Activated CD8-positive, alpha-beta T cell treated with anti-CD3 and anti-CD28 coated beads, Interleukin-2, amount 10 ng/mL, durations not matched to agents 7 days and 5 days (primary cell): ENCODE measurements around the gene ACP5. TPM values are rescaled to one million over a fixed set of nuclear protein-coding genes. Genes with fewer than 3 reads are reported as not detected.

Experiments
- ATAC-seq: fragments of 150-1000 bp; cut with Tn5 transposase; one replicate; pipeline ENCODE4 v1.10.0; 2021; ENCODE audit warnings: moderate library complexity
- CTCF ChIA-PET: fragments of 350-600 bp; sonication (Branson Sonifier 250); formaldehyde crosslinking; loops from one replicate; lab custom pipeline; 2021; ENCODE audit warnings: antibody characterized with exemption; lab: Charles Lee
- POLR2A ChIA-PET: fragments of 350-600 bp; sonication (Branson Sonifier 250); formaldehyde crosslinking; loops from one replicate; lab custom pipeline; 2021; ENCODE audit warnings: antibody characterized with exemption; lab: Charles Lee
- DNase-seq: peaks from one replicate; pipeline ENCODE4 v3.0.0-alpha.2; 2020
- H3K27ac Mint-ChIP-seq: one replicate; pipeline ENCODE4 v1.8.0; 2021; ENCODE audit warnings: mild to moderate bottlenecking, mixed read lengths
- H3K27me3 Mint-ChIP-seq: one replicate; pipeline ENCODE4 v1.8.0; 2021; ENCODE audit warnings: low read depth, mixed read lengths
- H3K36me3 Mint-ChIP-seq: one replicate; pipeline ENCODE4 v1.8.0; 2021; ENCODE audit warnings: low read depth, mixed read lengths
- H3K4me1 Mint-ChIP-seq: one replicate; pipeline ENCODE4 v1.8.0; 2021; ENCODE audit warnings: low read depth, mixed read lengths
- H3K4me3 Mint-ChIP-seq: one replicate; pipeline ENCODE4 v1.8.0; 2021; ENCODE audit warnings: mild to moderate bottlenecking, mixed read lengths
- H3K9me3 Mint-ChIP-seq: one replicate; pipeline ENCODE4 v1.8.0; 2022; ENCODE audit warnings: mixed read lengths; ENCODE audit not compliant: insufficient read depth
- total RNA-seq, 2 experiments: library from RNA; stranded (reverse); gene quantifications; one replicate each; pipeline ENCODE4 v1.2.3, GENCODE V29; 2021

ACP5 gene
- total RNA-seq, 2 experiments from 2014 or later = 9.8 to 9.9 TPM

DNA sequence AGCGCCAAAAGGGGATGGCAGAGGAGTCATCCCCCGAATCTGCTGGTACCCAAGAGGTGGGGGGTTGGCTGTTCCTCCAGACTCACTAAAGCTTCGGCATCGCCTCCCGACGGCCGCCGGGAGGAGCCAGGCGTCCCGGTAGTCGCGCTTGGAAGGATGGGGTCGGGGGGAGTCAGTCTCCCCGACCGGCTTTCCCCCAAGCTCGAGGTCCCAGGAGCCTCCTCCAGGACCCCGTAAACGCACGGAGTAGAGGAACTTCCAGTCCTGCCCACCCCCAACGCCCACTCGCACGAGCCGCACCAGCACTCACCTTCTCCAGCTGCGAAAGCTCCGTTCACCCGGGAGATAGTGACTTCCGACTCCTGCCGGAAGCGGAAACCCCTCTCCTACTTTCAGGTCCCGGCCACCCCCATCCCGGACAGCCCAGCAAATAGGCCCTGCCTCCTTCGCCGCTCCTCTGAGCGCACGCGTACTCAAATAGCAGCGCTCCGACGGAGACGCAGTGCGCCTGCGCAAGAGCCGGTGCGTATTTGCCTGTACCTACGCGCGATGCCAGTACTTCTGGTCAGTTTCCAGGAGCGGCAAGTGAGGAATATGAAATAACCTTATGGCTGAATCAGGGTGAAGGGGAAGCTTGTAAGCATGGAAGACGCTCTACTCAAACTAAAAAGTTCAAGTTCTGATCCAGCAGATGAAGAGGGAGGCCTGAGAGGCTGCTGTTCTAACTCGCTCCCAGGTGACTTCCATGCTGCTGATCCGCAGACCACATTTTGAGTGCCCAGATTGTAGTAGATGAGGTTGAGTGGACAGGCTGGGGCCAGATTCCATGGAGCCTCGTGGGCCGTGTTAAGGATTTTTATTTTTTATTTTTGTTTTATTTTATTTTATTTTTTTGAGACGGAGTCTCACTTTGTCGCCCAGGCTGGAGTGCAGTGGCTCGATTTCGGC, 18.3 kb downstream of the ACP5 start, which contains the start of gene ELOF1:
TSS of gene ELOF1 (minus strand) at position 350 of the 948 bp plus-strand sequence. CDS start 4,883 bp downstream, outside the sequence.
- Mint-ChIP-seq H3K36me3 (peaks cover 22% of the 10 kb centered on the region), H3K4me1 (peaks cover 45% of the 10 kb centered on the region), H3K27me3 (no peaks in the 10 kb centered on the region), H3K27ac (peak within 1 kb of the TSS; percentile 85), H3K9me3 (no peaks in the 10 kb centered on the region), H3K4me3 (peak within 1 kb of the TSS; percentile 98)
- DNase-seq (peak; percentile 98), ATAC-seq (peak; percentile 96)
- POLR2A ChIA-PET = interaction anchor here (0.6 to 3.6 kb wide), 5 partner anchors 17 to 1234 kb away, joined by 3 to 15 read pairs (median 3); partner anchors contain the start of gene ECSIT
- CTCF ChIA-PET = interaction anchor here (0.8 to 7.4 kb wide), 11 partner anchors 9 to 238 kb away, joined by 3 to 187 read pairs (median 6); partner anchors contain the start of genes ACP5, ECSIT and SWSAP1

DNA sequence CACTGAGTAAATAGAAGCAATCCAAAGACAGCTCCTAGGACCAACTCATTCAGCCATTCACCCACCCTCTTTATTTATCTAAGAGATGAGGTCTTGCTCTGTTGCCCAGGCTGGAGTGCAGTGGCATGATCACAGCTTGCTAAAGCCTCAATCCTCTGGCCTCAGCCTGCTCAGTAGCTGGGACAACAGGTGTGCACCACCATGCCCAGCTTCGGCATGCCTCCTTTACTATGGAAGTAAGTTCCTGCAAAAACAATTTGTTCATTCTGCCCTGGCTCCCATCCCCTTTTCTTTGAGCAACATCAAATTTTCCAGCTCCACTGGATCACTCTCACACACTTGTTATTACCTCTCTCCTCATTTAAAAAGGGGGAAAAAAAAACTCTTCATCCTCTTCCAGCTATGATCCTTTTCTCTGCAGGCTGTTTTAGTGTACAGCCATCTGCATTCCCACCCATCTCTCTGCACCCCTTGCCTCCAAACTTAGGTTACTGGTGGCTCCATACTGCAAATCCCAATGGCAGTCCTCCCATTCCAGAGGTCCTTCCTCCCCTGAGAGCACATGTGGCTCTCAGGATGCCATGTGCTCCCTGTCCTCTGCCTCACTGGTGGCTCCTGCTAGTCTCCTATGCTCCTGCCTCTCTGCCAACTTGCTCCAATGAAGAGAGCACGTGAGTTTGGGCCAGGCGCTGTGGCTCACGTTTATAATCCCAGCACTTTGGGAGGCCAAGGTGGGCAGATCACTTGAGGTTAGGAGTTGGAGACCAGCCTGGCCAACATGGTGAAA, 20.6 kb downstream of the ACP5 start:
- ChIA-PET CTCF (interaction anchor here (4.8 kb wide), 1 partner anchor 21 kb away, joined by 23 read pairs; no protein-coding TSS in a partner anchor), POLR2A (no interaction called here)
- Mint-ChIP-seq H3K4me1 (peaks cover 48% of the 10 kb centered on the region), H3K9me3 (no peaks in the 10 kb centered on the region), H3K27me3 (no peaks in the 10 kb centered on the region), H3K4me3 (peak overlapping the region; percentile 42), H3K36me3 (peaks cover 36% of the 10 kb centered on the region), H3K27ac (no peak overlapping the region)
- ATAC-seq (no peak), DNase-seq (no peak)

DNA sequence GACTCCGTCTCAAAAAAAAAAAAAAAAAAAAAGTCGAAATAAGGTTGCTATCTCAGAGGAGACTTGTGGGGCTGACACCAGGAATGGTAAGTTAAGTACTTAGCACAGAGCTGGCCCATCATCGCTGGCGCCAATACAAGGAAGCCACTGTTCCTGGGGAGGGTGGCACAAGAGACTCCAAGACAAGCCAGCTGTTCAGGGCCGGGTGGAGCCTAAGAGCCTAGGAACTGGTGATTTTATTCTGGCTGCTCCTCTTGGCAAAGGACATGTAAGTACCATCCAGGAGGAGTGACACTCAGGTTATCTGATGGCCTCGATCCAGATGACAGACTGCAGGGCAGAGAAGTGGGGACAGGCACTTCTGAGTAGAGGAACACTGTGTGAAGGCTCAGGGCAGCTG, 22.2 kb downstream of the ACP5 start:
- no peaks in the 10 kb centered on the region for H3K27me3 Mint-ChIP-seq
- DNase-seq (no peak), ATAC-seq (no peak)
- no peak overlapping the region for H3K27ac Mint-ChIP-seq
- no peaks in the 10 kb centered on the region for H3K9me3 Mint-ChIP-seq
- H3K4me1 Mint-ChIP-seq = peaks cover 40% of the 10 kb centered on the region
- H3K36me3 Mint-ChIP-seq = peaks cover 36% of the 10 kb centered on the region
- ChIA-PET CTCF (interaction anchor here (1.5 to 1.6 kb wide), 2 partner anchors 31 to 38 kb away, joined by 3 to 4 read pairs; no protein-coding TSS in a partner anchor), POLR2A (no interaction called here)
- H3K4me3 Mint-ChIP-seq = no peak overlapping the region

DNA sequence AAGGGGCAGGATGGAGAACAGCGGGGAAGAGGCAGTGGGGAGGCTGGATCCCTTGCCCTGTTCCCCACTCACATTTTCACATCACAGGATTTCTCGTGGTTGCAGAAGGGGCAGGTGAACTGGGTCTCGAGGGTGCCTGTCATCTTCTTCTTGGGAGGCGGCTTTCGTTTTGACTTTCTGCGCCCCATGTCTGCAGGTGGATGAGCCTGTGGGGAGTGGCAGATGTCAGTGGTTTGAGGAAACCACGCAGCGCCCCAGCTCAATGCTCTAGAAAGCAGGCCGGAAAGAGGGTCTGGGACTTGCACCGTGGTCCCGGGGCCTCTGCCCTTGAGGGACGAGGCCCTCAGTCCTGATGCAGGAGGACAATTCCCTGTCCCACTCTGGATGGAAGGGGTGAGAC, 23.3 kb downstream of the ACP5 start:
- H3K9me3 Mint-ChIP-seq = no peaks in the 10 kb centered on the region
- POLR2A ChIA-PET = no interaction called here
- peak overlapping the region; percentile 62 for H3K27ac Mint-ChIP-seq
- no peak overlapping the region for H3K4me3 Mint-ChIP-seq
- H3K4me1 Mint-ChIP-seq = peaks cover 36% of the 10 kb centered on the region
- H3K27me3 Mint-ChIP-seq = no peaks in the 10 kb centered on the region
- ATAC-seq (no peak), DNase-seq (peak; percentile 53)
- H3K36me3 Mint-ChIP-seq = peaks cover 34% of the 10 kb centered on the region
- CTCF ChIA-PET = interaction anchor here (1.5 to 1.6 kb wide), 2 partner anchors 32 to 39 kb away, joined by 3 to 4 read pairs; no protein-coding TSS in a partner anchor

DNA sequence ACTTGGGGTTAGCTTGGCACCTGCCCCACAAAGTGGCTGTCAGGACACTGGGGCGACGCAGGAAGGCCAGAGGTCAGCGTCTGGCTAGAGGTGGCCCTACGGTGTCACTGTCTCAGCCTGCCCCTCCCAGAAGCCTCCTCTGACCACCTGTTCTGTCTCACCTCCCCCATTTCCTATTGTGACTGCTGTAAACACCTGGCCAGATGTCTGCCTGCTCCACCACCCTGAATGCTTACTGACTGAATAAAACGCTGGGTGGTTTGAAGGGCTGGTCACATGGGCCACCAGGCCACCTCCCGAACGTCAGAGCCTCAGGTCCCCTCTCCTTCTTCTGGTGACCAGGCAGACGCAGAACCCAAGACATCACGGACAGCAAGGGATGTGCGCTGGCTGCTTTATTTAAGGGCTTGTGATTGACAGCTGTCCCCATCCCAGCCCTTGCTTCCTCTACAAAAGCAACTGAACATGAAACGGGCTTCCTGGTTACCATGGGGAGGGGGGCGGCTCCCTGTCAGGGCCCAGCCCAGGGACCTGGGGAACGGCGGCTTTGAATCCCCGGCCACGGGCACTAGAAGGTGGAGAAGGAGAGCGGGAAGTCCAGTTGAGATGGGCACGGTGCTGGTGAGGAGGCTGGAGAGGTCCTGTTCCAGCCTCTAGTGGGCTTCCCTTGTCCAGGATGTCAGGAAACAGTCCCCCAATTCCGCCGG, 24.6 kb downstream of the ACP5 start:
- Mint-ChIP-seq H3K4me1 (peaks cover 30% of the 10 kb centered on the region), H3K9me3 (no peaks in the 10 kb centered on the region), H3K27me3 (no peaks in the 10 kb centered on the region), H3K36me3 (peaks cover 28% of the 10 kb centered on the region), H3K4me3 (no peak overlapping the region), H3K27ac (no peak overlapping the region)
- no peak for DNase-seq
- POLR2A ChIA-PET = no interaction called here
- no peak for ATAC-seq
- CTCF ChIA-PET = interaction anchor here (1.1 to 1.3 kb wide), 2 partner anchors 10 to 16 kb away, joined by 3 to 5 read pairs; no protein-coding TSS in a partner anchor

DNA sequence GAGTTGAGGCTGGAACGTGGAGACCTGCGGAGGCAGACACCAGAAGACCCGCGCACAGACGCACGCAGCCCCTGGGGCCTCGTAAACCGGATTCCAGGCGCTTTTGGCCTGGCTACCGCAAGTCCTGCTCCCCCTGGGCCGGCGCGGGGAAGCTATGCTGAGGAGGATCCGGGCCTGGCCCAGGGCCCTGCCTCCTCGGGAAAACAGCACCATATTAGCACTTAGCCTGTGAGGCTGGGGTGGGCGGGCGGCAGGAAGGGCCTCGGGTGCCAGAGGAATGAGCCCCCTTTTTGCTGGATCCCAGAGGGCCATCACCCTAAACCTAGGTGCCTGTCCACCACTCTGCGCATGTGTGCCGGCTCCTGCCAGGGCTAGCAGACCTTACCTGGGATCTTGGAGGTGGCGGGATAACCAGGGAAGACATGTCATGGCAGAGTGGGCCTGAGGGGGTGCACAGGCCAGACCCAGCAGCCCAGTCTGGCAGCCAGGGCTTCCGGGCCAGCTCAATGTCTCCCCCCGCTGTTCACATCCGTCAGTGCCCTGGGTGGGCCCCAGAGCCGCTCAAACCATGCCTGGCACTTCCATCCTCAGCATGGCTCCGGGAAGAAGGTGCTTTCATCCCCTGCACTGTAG, 25.7 kb downstream of the ACP5 start:
- H3K36me3 Mint-ChIP-seq = peaks cover 23% of the 10 kb centered on the region
- DNase-seq (no peak), ATAC-seq (peak; percentile 52)

DNA sequence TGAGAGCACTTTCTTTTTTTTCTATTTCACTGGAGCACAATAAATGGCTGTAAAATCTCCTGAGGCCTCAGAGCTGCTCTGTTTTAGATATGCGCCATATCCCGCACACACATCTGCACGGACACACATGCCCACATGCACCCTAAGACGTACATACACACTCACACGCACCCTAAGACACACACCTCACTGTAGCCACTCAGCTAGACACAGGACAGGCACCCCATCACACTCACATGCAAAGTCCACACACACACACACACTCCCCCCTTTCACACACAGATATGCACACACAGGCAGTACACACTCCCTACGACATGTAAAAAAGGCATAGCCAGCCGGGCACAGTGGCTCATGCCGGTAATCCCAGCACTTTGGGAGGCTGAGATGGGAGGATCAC, 27.2 kb downstream of the ACP5 start:
- ATAC-seq (no peak), DNase-seq (no peak)
- Mint-ChIP-seq H3K36me3 (peaks cover 18% of the 10 kb centered on the region), H3K27ac (no peak overlapping the region), H3K4me3 (no peak overlapping the region), H3K4me1 (peaks cover 16% of the 10 kb centered on the region), H3K27me3 (no peaks in the 10 kb centered on the region), H3K9me3 (no peaks in the 10 kb centered on the region)
- POLR2A ChIA-PET = no interaction called here
- CTCF ChIA-PET = no interaction called here

More for the DNA sequence above, 25.7 kb downstream of the ACP5 start:
- CTCF ChIA-PET = interaction anchor here (1.1 to 1.3 kb wide), 2 partner anchors 9 to 15 kb away, joined by 3 to 5 read pairs; no protein-coding TSS in a partner anchor
- peaks cover 21% of the 10 kb centered on the region for H3K4me1 Mint-ChIP-seq
- H3K27ac Mint-ChIP-seq = no peak overlapping the region
- H3K27me3 Mint-ChIP-seq = no peaks in the 10 kb centered on the region
- H3K4me3 Mint-ChIP-seq = no peak overlapping the region
- POLR2A ChIA-PET = no interaction called here
- H3K9me3 Mint-ChIP-seq = no peaks in the 10 kb centered on the region

DNA sequence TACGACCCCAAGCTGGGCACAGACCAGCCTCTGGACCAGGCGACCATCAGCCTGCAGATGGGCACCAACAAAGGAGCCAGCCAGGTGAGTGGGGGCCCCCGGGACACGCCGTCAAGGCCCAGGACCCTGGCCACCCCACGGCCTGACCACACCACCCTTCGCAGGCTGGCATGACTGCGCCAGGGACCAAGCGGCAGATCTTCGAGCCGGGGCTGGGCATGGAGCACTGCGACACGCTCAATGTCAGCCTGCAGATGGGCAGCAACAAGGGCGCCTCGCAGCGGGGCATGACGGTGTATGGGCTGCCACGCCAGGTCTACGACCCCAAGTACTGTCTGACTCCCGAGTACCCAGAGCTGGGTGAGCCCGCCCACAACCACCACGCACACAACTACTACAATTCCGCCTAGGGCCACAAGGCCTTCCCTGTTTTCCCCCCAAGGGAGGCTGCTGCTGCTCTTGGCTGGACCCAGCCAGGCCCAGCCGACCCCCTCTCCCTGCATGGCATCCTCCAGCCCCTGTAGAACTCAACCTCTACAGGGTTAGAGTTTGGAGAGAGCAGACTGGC, 28.0 kb downstream of the ACP5 start:
- POLR2A ChIA-PET = no interaction called here
- peaks cover 15% of the 10 kb centered on the region for H3K4me1 Mint-ChIP-seq

DNA sequence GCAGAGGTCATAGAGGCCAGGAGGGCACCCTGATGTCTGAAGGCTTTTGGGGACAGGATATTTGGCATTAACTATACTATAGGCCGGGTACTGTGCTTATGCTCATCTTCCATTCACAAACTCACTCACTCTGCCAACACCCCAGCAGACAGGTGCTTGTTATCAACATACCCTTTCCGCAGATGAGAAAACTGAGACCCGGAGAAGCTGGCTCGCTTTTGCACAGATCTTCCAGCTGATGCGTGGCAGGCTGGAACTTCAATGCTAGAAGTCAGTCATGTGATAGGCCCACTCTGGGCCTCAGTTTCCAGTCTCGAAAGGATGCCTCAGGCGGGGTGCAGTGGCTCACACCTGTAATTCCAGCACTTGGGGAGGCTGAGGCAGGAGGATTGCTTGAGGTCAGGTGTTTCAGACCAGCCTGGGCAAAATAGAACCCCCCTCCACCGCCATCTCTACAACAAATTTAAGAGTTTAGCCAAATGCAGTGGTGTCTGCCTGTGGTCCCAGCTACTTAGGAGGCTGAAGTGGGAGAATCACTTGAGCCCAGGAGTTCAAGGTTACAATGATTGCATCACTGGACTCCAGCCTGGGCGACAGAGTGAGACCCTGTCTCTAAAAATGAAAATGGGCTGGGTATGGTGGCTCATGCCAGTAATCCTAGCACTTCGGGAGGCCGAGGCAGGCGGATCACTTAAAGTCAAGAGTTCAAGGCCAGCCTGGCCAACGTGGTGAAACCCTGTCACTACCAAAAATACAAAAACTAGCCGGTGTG, 29.3 kb downstream of the ACP5 start:
- ChIA-PET POLR2A (no interaction called here), CTCF (no interaction called here)
- Mint-ChIP-seq H3K36me3 (peaks cover 6% of the 10 kb centered on the region), H3K4me1 (peaks cover 3% of the 10 kb centered on the region), H3K27me3 (no peaks in the 10 kb centered on the region), H3K27ac (no peak overlapping the region), H3K4me3 (no peak overlapping the region), H3K9me3 (no peaks in the 10 kb centered on the region)
- ATAC-seq = no peak
- DNase-seq = no peak

More for the DNA sequence above, 28.0 kb downstream of the ACP5 start:
- CTCF ChIA-PET = no interaction called here
- no peaks in the 10 kb centered on the region for H3K27me3 Mint-ChIP-seq
- ATAC-seq = no peak
- no peak overlapping the region for H3K27ac Mint-ChIP-seq
- H3K4me3 Mint-ChIP-seq = no peak overlapping the region
- peaks cover 16% of the 10 kb centered on the region for H3K36me3 Mint-ChIP-seq
- H3K9me3 Mint-ChIP-seq = no peaks in the 10 kb centered on the region
- no peak for DNase-seq

DNA sequence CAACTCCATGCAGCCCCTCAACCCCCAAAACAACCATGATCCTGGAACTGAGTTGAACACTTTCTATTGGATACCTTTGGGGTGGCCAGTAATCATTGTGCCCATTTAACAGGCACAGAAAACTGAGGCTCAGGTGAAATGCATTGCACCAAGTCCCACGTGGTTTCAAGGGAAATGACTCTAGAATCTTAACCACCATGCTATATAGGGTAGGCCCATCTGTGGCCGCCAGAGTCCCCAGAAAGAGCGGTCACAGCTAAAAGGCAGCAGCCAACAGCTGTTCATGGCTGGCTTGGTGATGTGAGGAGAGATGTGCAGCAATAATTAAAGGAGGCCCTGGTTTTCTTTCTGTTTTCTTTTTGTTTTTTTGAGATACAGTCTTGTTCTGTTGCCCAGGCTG, 36.2 kb downstream of the ACP5 start:
- no peaks in the 10 kb centered on the region for H3K36me3 Mint-ChIP-seq
- H3K27ac Mint-ChIP-seq = no peak overlapping the region
- POLR2A ChIA-PET = no interaction called here
- no peak for ATAC-seq
- no peak for DNase-seq
- no peak overlapping the region for H3K4me3 Mint-ChIP-seq
- H3K4me1 Mint-ChIP-seq = peaks cover 3% of the 10 kb centered on the region
- peaks cover 16% of the 10 kb centered on the region for H3K27me3 Mint-ChIP-seq
- CTCF ChIA-PET = no interaction called here
- H3K9me3 Mint-ChIP-seq = no peaks in the 10 kb centered on the region
